HG03460 (cell line): ENCODE measurements around the gene FAM120B.
A peak's percentile ranks its signal among the peaks of the same experiment; 100 is the strongest.

ENCODE experiments used
- ATAC-seq: cut with Tn5 transposase; IDR thresholded peaks from one replicate; pipeline ENCODE4 v1.9.1; 2021; ENCODE audit not compliant: unreplicated experiment

FAM120B gene

DNA sequence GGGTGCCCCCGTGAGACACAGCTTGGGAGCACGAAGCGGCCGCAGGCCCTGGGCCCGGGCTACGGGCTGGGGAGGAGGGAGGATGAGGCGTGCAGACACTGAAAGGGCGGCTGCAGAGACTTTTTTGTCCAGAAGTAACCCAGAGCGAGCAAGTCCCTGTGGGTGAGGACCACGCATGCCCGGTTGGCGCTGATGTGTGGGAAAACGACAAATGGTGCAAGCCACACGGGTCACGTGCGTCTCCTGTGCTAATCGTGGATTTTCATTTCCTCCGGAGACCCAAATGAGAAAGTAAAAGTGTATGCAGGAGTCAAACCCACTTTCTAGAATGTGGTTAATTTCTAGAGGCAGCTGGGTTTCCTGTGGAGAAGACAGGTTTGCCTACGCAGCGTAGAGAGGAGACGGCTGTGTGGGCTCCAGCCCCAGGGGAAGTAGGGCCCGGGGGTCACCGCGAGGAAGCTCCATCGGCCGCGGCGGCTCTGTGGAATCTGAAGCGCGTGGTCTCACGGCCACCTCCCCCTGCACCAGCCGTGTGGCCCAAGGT is 34.7 kb upstream of the FAM120B start:
- peak; percentile 95 for ATAC-seq

DNA sequence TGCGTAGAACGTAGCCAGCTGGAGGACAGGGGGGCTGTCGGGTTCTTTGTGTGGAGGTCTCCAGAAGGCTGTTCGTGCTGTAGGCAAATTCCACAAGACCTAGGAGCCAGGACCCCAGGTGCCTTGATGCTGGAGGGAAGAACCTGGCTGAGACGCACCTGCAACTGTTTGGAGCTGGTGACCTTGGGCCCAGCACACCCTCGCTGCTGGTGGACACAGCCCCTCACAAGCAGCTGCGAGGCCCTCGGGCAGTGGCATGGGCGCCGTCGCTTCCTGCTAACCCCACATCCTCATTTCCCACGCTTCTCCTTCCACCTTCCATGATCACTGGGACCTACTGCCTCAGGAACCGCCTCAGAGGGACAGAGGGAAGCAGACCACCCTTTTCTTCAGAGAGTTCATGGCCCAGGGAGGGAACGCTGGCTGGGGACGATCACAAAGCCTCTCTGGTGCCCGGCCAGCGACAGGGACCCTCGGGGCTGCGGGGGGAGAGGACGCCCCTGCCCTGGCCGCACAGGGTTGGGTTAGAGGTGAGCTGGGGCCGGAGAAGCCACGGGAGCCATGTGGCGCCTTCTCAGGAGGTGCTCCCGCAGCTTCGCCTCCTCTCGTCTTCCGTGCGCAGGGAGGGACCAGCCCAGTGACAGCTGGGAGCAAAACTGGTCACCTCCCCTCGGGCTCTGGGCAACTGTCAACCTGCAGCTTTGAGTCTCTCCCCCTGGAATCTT is 34.1 kb upstream of the FAM120B start:
- ATAC-seq, result no peak

DNA sequence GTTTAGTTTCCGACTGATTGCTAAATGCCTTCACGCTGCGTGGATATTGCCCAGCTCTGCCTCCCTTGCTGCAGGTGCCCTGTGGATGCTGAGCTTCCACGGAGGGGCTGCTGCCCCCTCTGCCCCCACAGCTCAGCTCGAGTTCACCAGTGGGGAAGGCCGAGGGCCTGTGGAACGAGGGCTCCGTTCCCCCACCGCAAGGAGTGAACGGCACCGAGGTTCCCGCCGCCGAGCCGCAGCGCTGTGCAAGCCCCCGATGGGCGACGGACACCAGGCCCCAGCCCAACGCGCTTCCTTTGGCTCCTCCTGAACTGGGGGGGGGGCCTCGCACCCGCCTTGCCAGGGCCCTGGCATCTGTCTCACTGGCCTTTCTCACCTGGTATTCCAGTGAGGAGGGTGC is 33.4 kb upstream of the FAM120B start:
- ATAC-seq, result no peak

GRCh38 chr6:170273681-170274080 is 32.9 kb upstream of the FAM120B start:
- ATAC-seq, result no peak

DNA sequence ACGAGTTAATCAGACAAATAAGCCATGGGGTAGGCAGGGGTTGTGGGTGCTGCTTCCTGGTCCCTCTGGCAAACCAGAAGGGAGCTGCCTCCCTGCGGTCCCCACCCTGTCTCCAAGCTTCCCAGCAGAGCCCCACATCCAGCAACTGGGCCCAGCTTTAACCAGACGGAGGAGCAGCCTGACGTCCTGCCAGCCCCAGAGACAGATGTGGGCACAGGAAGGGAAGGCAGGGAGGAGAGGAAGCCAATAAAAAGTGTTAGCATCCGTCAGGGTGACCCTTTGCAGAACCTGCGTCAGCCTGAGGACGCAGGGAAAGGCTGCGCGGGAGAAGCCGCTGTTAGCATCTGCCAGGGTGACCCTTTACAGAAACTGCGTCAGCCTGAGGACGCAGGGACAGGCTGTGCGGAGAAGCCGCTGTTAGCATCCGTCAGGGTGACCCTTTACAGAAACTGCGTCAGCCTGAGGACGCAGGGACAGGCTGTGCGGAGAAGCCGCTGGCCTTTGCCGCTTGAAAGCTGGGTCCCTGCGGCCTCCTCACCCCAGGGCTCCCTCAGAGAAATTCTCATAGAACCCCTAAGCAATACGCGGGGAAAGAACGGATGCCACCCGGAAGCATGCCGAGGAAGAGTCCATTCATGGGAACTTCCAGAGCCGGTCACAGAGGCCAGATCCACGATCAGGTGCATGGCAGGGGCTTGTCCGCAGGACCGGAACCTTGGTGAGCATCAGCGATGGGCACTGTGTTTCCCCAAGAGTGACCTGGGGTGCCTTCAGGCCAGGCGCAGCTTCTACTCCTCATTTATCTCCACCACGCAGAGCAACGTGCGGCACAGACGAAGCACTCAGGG is 31.6 kb upstream of the FAM120B start:
- ATAC-seq, result no peak

DNA sequence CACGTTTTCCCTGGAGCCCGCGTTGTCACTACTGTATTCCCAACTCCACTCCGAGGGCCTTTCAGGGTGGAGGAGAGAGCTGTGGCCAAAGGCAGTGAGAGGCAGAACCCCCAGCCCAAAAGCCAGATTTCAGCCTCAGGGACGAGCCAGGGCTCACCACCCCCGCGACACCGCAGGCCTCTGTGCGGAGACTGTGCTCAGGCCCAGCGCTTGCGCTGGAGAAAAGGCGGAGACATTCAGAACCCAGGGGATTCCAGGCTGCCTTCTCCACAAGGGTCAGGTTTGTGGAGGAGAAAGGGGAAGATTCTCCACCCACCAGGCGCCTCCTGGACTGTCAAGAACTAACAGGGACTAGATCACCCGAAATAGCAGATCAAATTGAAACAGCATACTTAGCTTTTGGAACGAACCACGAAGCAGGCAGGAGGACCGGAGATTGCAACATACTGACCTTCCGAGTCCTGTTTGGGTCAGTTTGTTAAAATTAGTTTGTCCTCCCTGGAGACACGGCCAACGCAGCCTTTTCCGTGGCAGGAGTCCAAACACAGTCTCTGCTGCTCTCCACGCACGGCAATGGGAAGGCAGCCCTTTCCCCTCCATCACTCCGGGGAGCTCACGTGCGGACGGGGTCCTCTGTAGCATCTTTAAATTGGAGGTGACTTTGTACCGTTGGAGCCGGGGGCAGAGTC is 30.0 kb upstream of the FAM120B start:
- ATAC-seq, result no peak

DNA sequence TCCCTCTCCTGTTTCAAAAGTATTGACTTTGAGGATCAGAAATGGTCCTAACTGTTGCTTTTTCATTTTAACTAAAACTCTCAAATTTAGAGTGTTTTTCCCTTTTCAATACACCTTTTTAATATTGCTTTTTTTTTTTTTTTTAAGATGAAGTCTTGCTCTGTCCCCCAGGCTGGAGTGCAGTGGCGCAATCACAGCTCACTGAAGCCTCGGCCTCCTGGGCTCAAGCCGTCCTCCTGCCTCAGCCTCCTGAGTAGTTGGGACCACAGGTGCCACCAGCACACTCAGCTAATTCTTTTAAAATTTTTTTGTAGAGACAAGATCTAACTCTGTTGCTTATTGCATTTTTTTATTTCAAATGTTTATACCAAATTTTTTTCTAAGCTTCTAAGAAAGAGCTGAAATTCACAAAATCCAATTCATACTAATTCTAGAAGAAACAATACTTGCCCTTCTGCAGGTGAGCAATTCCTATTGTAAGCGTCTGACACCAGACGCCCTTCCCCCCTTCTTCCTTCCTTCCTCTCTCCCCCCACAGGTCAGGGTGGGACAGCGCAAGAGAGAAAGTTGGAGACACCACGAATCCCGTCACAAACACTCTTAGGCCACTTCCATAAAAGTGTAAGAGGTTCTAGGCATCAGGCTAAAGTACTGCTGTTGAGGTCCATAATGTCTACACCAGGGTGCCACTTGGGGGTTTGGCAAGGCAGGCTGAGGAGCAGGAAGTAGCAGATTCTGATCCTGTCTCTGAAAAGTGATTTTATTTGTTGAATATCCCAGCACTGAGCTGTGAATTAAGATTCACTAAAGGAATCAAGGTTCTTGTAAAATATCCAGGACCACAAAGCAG is 28.4 kb upstream of the FAM120B start:
- ATAC-seq, result no peak

GRCh38 chr6:170278743-170279094 is 27.8 kb upstream of the FAM120B start:
- no peak for ATAC-seq

DNA sequence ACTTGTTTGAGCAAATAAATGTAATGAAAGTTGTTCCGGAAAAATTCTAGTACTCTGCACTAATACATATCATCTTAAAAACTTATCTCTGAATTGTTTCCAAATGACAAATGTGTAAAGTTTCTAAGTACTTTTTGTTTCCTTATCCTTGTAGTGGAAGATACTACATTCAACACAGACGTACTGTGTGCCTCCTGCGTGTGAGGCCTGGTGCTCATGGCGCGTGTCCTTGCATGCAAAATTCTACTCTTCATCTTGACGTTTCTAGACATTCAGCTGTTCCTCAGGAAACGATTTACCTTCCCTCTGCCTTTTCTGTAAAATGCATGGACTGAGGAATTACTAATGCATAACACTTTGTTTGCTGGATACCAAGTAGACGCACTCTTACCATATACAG is 27.1 kb upstream of the FAM120B start:
- no peak for ATAC-seq

DNA sequence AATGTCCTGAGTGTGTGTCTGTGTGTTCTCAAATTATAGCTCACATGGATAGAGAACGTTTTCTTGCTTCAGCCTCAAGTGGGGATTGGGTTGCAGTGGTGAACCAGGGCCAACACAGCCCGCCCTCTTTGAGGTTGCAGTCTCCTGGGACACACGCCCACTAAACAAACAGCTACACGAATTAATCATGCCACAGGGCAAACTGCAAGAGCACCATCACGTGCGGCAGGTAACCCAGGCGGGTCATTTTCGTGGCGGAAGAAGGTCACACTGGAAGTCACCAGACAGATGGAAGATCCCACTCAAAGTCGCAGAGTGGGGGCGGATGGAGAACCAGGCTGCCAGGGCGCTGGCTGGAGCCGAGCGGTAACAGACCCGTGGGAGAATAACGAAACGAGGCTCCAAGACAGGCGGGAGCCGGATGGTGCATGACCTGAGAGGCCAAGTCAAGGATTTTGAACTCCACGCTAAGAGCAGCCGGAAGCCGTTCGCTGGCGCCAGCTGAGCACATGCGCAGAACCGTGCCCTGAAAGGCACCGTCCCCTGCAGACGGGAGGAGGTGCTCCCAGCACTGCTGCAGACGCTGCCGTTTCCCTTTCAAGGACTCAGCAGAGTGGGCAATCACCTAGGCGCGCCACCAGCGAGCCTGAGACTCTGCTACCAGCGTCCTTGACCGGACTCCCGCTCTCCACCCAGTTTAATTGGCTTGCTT is 26.4 kb upstream of the FAM120B start:
- ATAC-seq, result peak; percentile 61

DNA sequence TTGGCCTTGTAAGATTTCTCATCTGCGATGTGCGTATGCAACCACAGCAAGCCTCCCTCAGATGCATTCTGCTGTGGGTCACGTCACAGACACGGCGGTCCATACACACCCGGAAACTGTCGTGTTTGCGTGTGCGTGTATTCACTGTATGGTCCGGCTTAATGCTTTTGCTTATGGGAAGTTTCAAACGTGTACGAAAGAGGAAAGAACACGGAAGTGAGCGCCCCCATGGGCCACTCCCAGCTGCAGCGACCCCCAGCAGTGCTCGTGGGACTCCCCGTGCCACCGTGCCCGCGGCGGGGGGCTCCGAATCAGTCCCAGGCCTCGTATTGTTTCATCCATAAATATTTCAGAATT is 25.9 kb upstream of the FAM120B start:
- peak; percentile 12 for ATAC-seq

GRCh38 chr6:170281331-170282292 is 24.9 kb upstream of the FAM120B start:
- no peak for ATAC-seq

- no peak for ATAC-seq
Measured at GRCh38 chr6:170282512-170283158, 23.9 kb upstream of the FAM120B start.

DNA sequence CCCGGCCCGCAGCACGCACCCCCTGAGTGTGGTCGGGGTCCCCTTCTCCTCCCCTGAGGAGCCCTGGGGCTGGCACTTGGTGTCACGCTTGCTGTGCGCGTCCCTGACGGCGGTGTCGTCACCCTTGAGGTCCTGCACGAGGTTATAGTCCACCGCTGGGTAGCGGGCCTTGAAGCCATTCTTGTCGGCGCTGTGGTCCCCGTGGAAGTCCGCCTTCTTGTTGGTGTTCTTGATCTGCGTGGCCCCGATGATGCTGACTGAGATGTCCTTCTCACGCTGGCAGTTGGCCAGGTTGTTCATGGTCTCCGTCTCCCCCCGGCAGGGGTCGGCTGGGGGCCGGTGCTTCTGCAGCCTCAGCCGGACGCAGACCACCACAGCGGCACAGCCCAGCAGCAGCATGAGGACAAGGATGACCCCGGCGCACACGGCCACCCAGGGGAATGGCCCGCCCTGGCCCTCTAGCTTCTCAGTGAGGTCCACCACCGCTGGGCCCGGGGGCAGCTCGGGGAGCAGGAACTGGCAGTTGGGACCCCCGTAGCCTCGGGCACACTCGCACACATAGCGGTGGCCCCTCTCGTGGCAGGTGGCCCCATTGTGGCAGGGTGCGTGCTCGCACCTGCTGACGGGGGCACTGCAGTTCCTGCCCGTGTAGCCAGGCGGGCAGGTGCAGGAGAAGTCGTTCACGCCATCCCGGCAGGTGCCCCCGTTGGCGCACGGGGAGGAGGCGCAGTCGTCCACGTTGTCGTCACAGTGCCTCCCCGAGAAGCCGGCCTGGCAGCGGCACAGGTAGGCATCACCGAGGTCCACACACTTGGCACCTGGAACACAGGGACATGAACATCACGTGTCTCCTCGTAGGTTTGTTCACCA is 23.1 kb upstream of the FAM120B start:
- no peak for ATAC-seq

- ATAC-seq, result no peak
Measured at GRCh38 chr6:170284126-170284773, 22.3 kb upstream of the FAM120B start.

DNA sequence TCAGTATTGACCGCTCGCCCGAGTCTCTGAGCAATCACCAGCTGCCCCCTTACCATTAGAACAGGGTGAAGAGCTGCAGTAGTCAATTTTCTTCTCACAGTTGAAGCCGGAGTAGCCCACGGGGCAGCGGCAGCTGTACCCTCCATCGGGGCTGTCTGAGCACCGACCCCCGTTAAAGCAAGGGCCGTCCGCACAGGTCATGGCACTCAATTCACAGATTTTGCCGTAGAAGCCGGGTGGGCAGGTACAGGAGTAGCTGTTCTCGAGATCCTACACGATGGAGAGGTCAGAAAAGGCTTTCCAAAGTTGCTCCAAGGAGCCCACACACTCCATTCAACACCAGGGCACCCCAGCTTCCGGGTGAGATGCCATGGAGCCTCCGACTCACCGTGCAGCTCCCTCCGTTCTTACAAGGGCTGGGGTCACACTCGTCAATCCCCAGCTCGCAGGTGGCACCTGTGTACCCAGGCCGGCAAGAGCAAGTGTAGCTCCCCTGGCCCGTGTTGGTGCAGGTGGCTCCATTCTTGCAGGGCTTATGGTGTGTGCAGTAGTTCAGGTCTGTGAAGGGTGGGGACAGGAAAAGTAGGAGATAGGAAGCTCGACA is 21.6 kb upstream of the FAM120B start:
- no peak for ATAC-seq

GRCh38 chr6:170285482-170285881 is 21.1 kb upstream of the FAM120B start:
- ATAC-seq, result no peak
